Heart left ventricle (tissue), 13 donors: ENCODE measurements around the gene ABR.

Experiments used
- POLR2A ChIP-seq, 2 donors: fragments of 450-650 bp; IDR thresholded peaks; one replicate each; pipeline ENCODE4 v1.6.1; 2017; ENCODE audit warnings: antibody characterized with exemption in 2 of 2, mild to moderate bottlenecking in 2 of 2, moderate library complexity in 2 of 2
- TF ChIP-seq, protein P1 (sequence below), 12 donors: fragments of 200-600 bp; sonication (generic) in 4 of 12; IDR thresholded peaks; one replicate each; pipeline versions ENCODE4 v1.5.0 to v1.8.0; 2018 to 2022; ENCODE audit warnings: antibody characterized with exemption in 12 of 12, mild to moderate bottlenecking in 5 of 12
- donor health status: ischemic (EF 13 %, LVEDD 7.1; RV severe dilation, severe dysfunction).
- donor health status: DM: no; HTN: yes; CAD: no.
- donor health status: DM: no; HTN: no; CAD: no.
- donor health status: ischemic (EF 25% LVEDD 6.9; RV normal size, moderate dysfunction).
- donor health status: ischemic (EF 25% LVEDD 5.7; RV mildly dilated, moderate dysfunction).
- donor health status: ischemic (EF 35%, LVEDD 5.7; RV mildly dilated, moderate dysfunction).
- donor health status: nonischemic (EF 11% LVEDD 7.7; RV severe dilation, severe dysfunction).
- donor health status: DM: yes; HTN: yes; CAD: no.
- donor health status: PGD.
- donor health status: ischemic (EF 29% LVEDD 5.4; RV normal size, mild dysfunction).
- donor health status: nonischemic (EF 23%, LVEDD 6.1; RV moderate dilation, normal function).

- TF ChIP-seq POLR2A (IDR thresholded peaks at IDR 0.05), result no peak
- TF ChIP-seq, protein P1, sequence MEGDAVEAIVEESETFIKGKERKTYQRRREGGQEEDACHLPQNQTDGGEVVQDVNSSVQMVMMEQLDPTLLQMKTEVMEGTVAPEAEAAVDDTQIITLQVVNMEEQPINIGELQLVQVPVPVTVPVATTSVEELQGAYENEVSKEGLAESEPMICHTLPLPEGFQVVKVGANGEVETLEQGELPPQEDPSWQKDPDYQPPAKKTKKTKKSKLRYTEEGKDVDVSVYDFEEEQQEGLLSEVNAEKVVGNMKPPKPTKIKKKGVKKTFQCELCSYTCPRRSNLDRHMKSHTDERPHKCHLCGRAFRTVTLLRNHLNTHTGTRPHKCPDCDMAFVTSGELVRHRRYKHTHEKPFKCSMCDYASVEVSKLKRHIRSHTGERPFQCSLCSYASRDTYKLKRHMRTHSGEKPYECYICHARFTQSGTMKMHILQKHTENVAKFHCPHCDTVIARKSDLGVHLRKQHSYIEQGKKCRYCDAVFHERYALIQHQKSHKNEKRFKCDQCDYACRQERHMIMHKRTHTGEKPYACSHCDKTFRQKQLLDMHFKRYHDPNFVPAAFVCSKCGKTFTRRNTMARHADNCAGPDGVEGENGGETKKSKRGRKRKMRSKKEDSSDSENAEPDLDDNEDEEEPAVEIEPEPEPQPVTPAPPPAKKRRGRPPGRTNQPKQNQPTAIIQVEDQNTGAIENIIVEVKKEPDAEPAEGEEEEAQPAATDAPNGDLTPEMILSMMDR (IDR thresholded peaks at IDR 0.05), result no peak
Observed at GRCh38 chr17:1022278-1023024, 157.3 kb downstream of the ABR start.
